AG04450 (cell line): ENCODE data around the gene SELENOF. TPM values are rescaled to one million over a fixed set of nuclear protein-coding genes. Genes with fewer than 3 reads are reported as not detected.

Source experiments
- CTCF ChIA-PET: fragments of 300-600, 350-600 bp; formaldehyde crosslinking; extraction: SDS; loops from one replicate; lab custom pipeline; 2022; ENCODE audit warnings: antibody characterized with exemption, inconsistent platforms; lab: Charles Lee
- POLR2A ChIA-PET: fragments of 350-600 bp; formaldehyde crosslinking; extraction: SDS; loops from one replicate; lab custom pipeline; 2021; ENCODE audit warnings: antibody characterized with exemption, inconsistent platforms; lab: Yijun Ruan, JAX
- DNase-seq: peaks from one replicate; pipeline ENCODE4 v3.0.0-alpha.2; 2011; ENCODE audit warnings: low read depth, low spot score
- H3K27ac ChIP-seq: one replicate; pipeline ENCODE4 v1.5.1; 2012; ENCODE audit warnings: low read depth, low read length, control low read depth
- H3K27me3 ChIP-seq: one replicate; pipeline ENCODE4 v1.6.0; 2012; ENCODE audit warnings: low read length; ENCODE audit not compliant: control insufficient read depth, insufficient read depth
- H3K4me3 ChIP-seq: 2 replicates; pipeline ENCODE4 v1.5.1; 2011; ENCODE audit warnings: mild to moderate bottlenecking, low read depth, low read length, control low read depth
- H3K9me3 ChIP-seq: 2 replicates; pipeline ENCODE4 v1.5.1; 2012; ENCODE audit warnings: low read length; ENCODE audit not compliant: control insufficient read depth, insufficient read depth
- CTCF ChIP-seq: IDR thresholded peaks from 2 replicates; pipeline ENCODE4 v1.5.1; 2011; ENCODE audit warnings: low read depth, low read length, control low read depth, inconsistent platforms
- polyA plus RNA-seq: library from polyadenylated mRNA; depleted of rRNA; stranded (reverse); fragments of >200 nt; gene quantifications from 2 replicates; pipeline ENCODE4 v1.2.3, GENCODE V29; 2011

SELENOF gene
- polyA plus RNA-seq, 1 experiment: 358 TPM

DNA sequence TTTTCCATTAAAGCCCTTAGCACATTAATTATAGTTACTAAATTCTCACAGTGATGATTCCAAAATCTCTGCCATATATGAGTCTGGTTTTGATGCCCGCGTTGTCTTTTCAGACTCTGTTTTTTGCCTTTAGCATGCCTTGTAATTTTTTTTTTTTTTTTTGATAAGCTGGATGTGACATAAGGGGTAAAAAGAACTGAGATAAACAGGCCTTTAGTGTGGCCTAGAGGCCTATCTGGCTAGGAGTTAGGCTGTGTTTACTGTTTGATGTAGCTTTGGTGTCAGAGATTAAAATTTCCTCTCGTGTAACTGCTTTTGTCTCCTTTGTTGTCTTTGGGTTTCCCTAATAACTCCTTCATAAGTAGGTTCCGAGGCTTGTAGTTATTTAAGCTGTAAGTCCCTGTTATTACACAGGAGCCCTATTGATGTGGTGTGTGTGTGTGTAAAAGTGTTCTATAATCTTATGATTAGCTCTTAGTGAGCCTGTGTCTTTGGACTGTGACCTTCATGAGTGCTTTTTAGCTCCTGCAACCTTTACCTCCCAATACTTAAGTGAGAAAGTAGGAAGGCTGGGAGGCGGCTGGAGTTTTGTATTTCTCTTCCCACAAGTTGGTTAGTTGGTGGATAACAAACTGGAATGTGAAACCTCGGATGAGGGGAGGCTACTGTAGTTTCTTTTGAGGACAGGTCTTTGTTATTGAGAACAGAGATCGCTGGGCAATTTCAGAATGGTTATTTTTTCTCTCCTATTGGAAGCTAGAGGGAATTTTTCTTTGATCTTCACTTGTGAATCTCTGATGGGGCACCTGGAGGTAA lies 19.8 kb upstream of the SELENOF start:
- DNase-seq: no peak
- no peaks in the 10 kb centered on the region for H3K27me3 ChIP-seq
- no peak for TF ChIP-seq CTCF
- H3K27ac ChIP-seq: no peak overlapping the region
- POLR2A ChIA-PET: interaction anchor here (0.7 kb wide), 1 partner anchor 32 kb away, joined by 4 read pairs; no protein-coding TSS in a partner anchor
- no peaks in the 10 kb centered on the region for H3K9me3 ChIP-seq
- CTCF ChIA-PET: interaction anchor here (0.6 to 1.5 kb wide), 2 partner anchors 100 to 150 kb away, joined by 3 read pairs; no protein-coding TSS in a partner anchor
- no peak overlapping the region for H3K4me3 ChIP-seq

- TF ChIP-seq CTCF: no peak
- Histone ChIP-seq H3K4me3 (no peak overlapping the region), H3K27me3 (no peaks in the 10 kb centered on the region), H3K9me3 (no peaks in the 10 kb centered on the region), H3K27ac (no peak overlapping the region)
- no peak for DNase-seq
- CTCF ChIA-PET: interaction anchor here (1.5 kb wide), 1 partner anchor 99 kb away, joined by 3 read pairs; no protein-coding TSS in a partner anchor
- POLR2A ChIA-PET: no interaction called here
Observed at GRCh38 chr1:86933051-86933450, 19.1 kb upstream of the SELENOF start.

GRCh38 chr1:86928819-86929218 lies 14.9 kb upstream of the SELENOF start:
- peaks cover 8% of the 10 kb centered on the region for H3K9me3 ChIP-seq
- H3K27me3 ChIP-seq: no peaks in the 10 kb centered on the region
- POLR2A ChIA-PET: no interaction called here
- H3K4me3 ChIP-seq: no peak overlapping the region
- CTCF ChIA-PET: no interaction called here
- no peak for TF ChIP-seq CTCF
- DNase-seq: no peak
- no peak overlapping the region for H3K27ac ChIP-seq

- no peak for TF ChIP-seq CTCF
- no peaks in the 10 kb centered on the region for H3K27me3 ChIP-seq
- H3K27ac ChIP-seq: no peak overlapping the region
- CTCF ChIA-PET: no interaction called here
- POLR2A ChIA-PET: interaction anchor here (0.9 kb wide), 1 partner anchor 13 kb away, joined by 3 read pairs; the partner anchor contains the start of genes HS2ST1 and SELENOF
- DNase-seq: no peak
- H3K9me3 ChIP-seq: peaks cover 13% of the 10 kb centered on the region
- H3K4me3 ChIP-seq: no peak overlapping the region
Observed at GRCh38 chr1:86926883-86927282, 13.0 kb upstream of the SELENOF start.

DNA sequence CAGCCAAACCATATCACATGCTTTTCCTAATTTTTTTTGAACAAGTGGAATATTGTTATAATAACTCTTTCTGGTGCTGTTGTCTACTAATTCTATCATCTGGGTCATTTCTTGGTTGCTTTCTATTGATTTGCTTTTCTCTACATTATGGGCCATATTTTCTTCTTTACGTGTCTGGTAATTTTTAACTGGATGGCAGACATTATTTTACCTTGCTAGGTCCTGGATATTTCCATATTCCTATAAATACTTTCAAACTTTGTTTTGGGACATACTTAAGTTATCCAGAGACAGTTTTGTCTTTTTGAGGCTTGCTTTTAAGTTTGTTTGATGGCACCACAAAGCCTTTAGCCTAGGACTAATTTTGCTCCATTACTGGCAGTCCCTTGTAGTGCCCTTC lies 11.8 kb upstream of the SELENOF start:
- no peak for TF ChIP-seq CTCF
- POLR2A ChIA-PET: no interaction called here
- Histone ChIP-seq H3K27me3 (no peaks in the 10 kb centered on the region), H3K9me3 (peaks cover 13% of the 10 kb centered on the region), H3K27ac (no peak overlapping the region), H3K4me3 (no peak overlapping the region)
- CTCF ChIA-PET: no interaction called here
- DNase-seq: no peak
